IMR-90 (cell line): ENCODE results near the gene EPHB1. TPM values are rescaled to one million over a fixed set of nuclear protein-coding genes. Genes with fewer than 3 reads are reported as not detected.

Source experiments
- ATAC-seq: fragments of 200-7000 bp; cut with Tn5 transposase; 2 replicates; pipeline ENCODE4 v1.9.1; 2020; ENCODE audit warnings: low read depth, mild to moderate bottlenecking, moderate library complexity
- BruUV-seq: library from RNA; stranded (reverse); fragments of 400-500 nt; replicated peaks from 2 replicates; lab custom pipeline; 2021; lab: Mats Ljungman, UMichigan
- CTCF ChIA-PET: fragments of 300-600 bp; formaldehyde crosslinking; extraction: SDS; loops from one replicate; lab custom pipeline; 2021; ENCODE audit warnings: antibody characterized with exemption; lab: Yijun Ruan, JAX
- POLR2A ChIA-PET: fragments of 300-600 bp; sonication (Branson Sonifier 250); formaldehyde crosslinking; loops from one replicate; lab custom pipeline; 2022; ENCODE audit warnings: antibody characterized with exemption; ENCODE audit not compliant: unreplicated experiment; lab: Charles Lee
- DNase-seq: peaks from one replicate; pipeline ENCODE4 v3.0.0; 2013
- H2AFZ ChIP-seq: replicated peaks from 2 replicates; pipeline ENCODE3; 2013; ENCODE audit warnings: low read length, mild to moderate bottlenecking; ENCODE audit not compliant: poor library complexity
- H2AK5ac ChIP-seq: 2 replicates; pipeline ENCODE4 v1.6.1; 2013; ENCODE audit warnings: low read depth, low read length, inconsistent platforms
- H2AK9ac ChIP-seq: replicated peaks from 2 replicates; pipeline ENCODE3; 2013; ENCODE audit warnings: mild to moderate bottlenecking, low read depth, low read length, moderate library complexity; ENCODE audit not compliant: poor library complexity
- H2BK120ac ChIP-seq: 2 replicates; pipeline ENCODE4 v1.6.1; 2013; ENCODE audit warnings: low read depth, low read length, inconsistent platforms
- H2BK15ac ChIP-seq: 3 replicates; pipeline ENCODE4 v1.6.1; 2013; ENCODE audit warnings: low read depth, low read length, inconsistent platforms
- H2BK20ac ChIP-seq: 2 replicates; pipeline ENCODE4 v1.6.1; 2013; ENCODE audit warnings: low read depth, mild to moderate bottlenecking, inconsistent platforms, low read length, moderate library complexity
- H2BK5ac ChIP-seq: 2 replicates; pipeline ENCODE4 v1.6.1; 2013; ENCODE audit warnings: mild to moderate bottlenecking, low read depth, low read length, inconsistent platforms; ENCODE audit not compliant: poor library complexity, severe bottlenecking
- H3K14ac ChIP-seq: replicated peaks from 2 replicates; pipeline ENCODE4 v1.6.1; 2013; ENCODE audit warnings: low read depth, low read length, inconsistent platforms
- H3K18ac ChIP-seq: 2 replicates; pipeline ENCODE4 v1.6.1; 2013; ENCODE audit warnings: low read depth, low read length, control low read depth
- H3K23ac ChIP-seq: 2 replicates; pipeline ENCODE4 v1.6.1; 2013; ENCODE audit warnings: low read depth, low read length, inconsistent platforms
- H3K27ac ChIP-seq: 2 replicates; pipeline ENCODE4 v1.5.1; 2013; ENCODE audit warnings: mild to moderate bottlenecking, control low read depth, low read length; ENCODE audit not compliant: insufficient read depth
- H3K27me3 ChIP-seq: 2 replicates; pipeline ENCODE4 v1.6.1; 2013; ENCODE audit warnings: low read length; ENCODE audit not compliant: control insufficient read depth, insufficient read depth
- H3K36me3 ChIP-seq: 2 replicates; pipeline ENCODE4 v1.6.1; 2013; ENCODE audit warnings: low read length, mixed read lengths; ENCODE audit not compliant: control insufficient read depth, insufficient read depth
- H3K4ac ChIP-seq: 2 replicates; pipeline ENCODE4 v1.6.1; 2013; ENCODE audit warnings: low read depth, low read length, inconsistent platforms
- H3K4me1 ChIP-seq: 2 replicates; pipeline ENCODE4 v1.6.1; 2013; ENCODE audit warnings: low read length, mixed read lengths; ENCODE audit not compliant: control insufficient read depth, insufficient read depth
- H3K4me2 ChIP-seq: 2 replicates; pipeline ENCODE4 v1.6.1; 2013; ENCODE audit warnings: low read depth, mild to moderate bottlenecking, control low read depth, low read length, moderate library complexity
- H3K4me3 ChIP-seq: 2 replicates; pipeline ENCODE4 v1.5.1; 2013; ENCODE audit warnings: low read depth, mild to moderate bottlenecking, control low read depth, low read length, moderate library complexity; ENCODE audit not compliant: insufficient read depth
- H3K56ac ChIP-seq: 2 replicates; pipeline ENCODE4 v1.6.1; 2013; ENCODE audit warnings: low read length, inconsistent platforms; ENCODE audit not compliant: insufficient read depth; ENCODE audit errors: extremely low read depth
- H3K79me1 ChIP-seq, 2 experiments: 2 replicates each; pipeline ENCODE4 v1.6.1; 2013; ENCODE audit warnings: low read length in 2 of 2, inconsistent platforms in 1 of 2, low read depth in 1 of 2
- H3K9ac ChIP-seq: 2 replicates; pipeline ENCODE4 v1.6.1; 2013; ENCODE audit warnings: low read depth, low read length, control low read depth
- H3K9me1 ChIP-seq: 2 replicates; pipeline ENCODE4 v1.6.1; 2013; ENCODE audit warnings: low read length, inconsistent platforms; ENCODE audit not compliant: insufficient read depth
- H3K9me3 ChIP-seq: 2 replicates; pipeline ENCODE4 v1.6.1; 2013; ENCODE audit warnings: low read length; ENCODE audit not compliant: control insufficient read depth, insufficient read depth
- H4K20me1 ChIP-seq: 2 replicates; pipeline ENCODE4 v1.6.1; 2013; ENCODE audit warnings: low read length, inconsistent platforms; ENCODE audit not compliant: insufficient read depth
- H4K5ac ChIP-seq: 2 replicates; pipeline ENCODE4 v1.6.1; 2013; ENCODE audit warnings: mild to moderate bottlenecking, low read depth, low read length, control low read depth
- H4K8ac ChIP-seq, 2 experiments: 2 replicates each; pipeline ENCODE4 v1.6.1; 2013; ENCODE audit warnings: low read depth in 2 of 2, low read length in 2 of 2, control low read depth in 1 of 2, inconsistent platforms in 1 of 2
- H4K91ac ChIP-seq: 2 replicates; pipeline ENCODE4 v1.6.1; 2013; ENCODE audit warnings: low read depth, low read length, inconsistent platforms; ENCODE audit not compliant: insufficient read depth
- BHLHE40 ChIP-seq: fragments of 150-350 bp; IDR thresholded peaks from 2 replicates; pipeline ENCODE4 v1.6.1; 2016; ENCODE audit warnings: mild to moderate bottlenecking, low read depth, low read length
- CEBPB ChIP-seq: IDR thresholded peaks from 2 replicates; pipeline ENCODE4 v1.6.1; 2012; ENCODE audit warnings: low read depth, low read length, improper control_type of control experiment
- CHD1 ChIP-seq: IDR thresholded peaks from 2 replicates; pipeline ENCODE4 v1.6.1; 2012; ENCODE audit warnings: low read depth, low read length, improper control_type of control experiment
- CTCF ChIP-seq: conservative IDR thresholded peaks from 2 replicates; pipeline ENCODE4 v1.5.1; 2012; ENCODE audit warnings: mild to moderate bottlenecking, low read depth, low read length, improper control_type of control experiment
- ELK1 ChIP-seq: fragments of 150-350 bp; IDR thresholded peaks from 2 replicates; pipeline ENCODE4 v1.6.1; 2016; ENCODE audit warnings: low read depth, mild to moderate bottlenecking, low read length, moderate library complexity, borderline replicate concordance
- FOS ChIP-seq: fragments of 150-350 bp; IDR thresholded peaks from 2 replicates; pipeline ENCODE4 v1.6.1; 2016; ENCODE audit warnings: low read depth, low read length
- MAFK ChIP-seq: IDR thresholded peaks from 2 replicates; pipeline ENCODE4 v1.6.1; 2012; ENCODE audit warnings: low read depth, low read length, improper control_type of control experiment
- MAZ ChIP-seq: IDR thresholded peaks from 2 replicates; pipeline ENCODE4 v1.6.1; 2012; ENCODE audit warnings: low read depth, mild to moderate bottlenecking, low read length, improper control_type of control experiment, moderate library complexity, borderline replicate concordance
- MXI1 ChIP-seq: IDR thresholded peaks from 2 replicates; pipeline ENCODE4 v1.6.1; 2012; ENCODE audit warnings: low read depth, mild to moderate bottlenecking, low read length, moderate library complexity, borderline replicate concordance
- NFE2L2 ChIP-seq: fragments of 150-350 bp; IDR thresholded peaks from 2 replicates; pipeline ENCODE4 v1.6.1; 2016; ENCODE audit warnings: low read depth, mild to moderate bottlenecking, low read length
- POLR2A ChIP-seq: IDR thresholded peaks from 2 replicates; pipeline ENCODE4 v1.6.1; 2012; ENCODE audit warnings: mild to moderate bottlenecking, low read depth, low read length
- RAD21 ChIP-seq: IDR thresholded peaks from 2 replicates; pipeline ENCODE4 v1.6.1; 2012; ENCODE audit warnings: low read length, improper control_type of control experiment
- RCOR1 ChIP-seq: IDR thresholded peaks from 2 replicates; pipeline ENCODE4 v1.6.1; 2012; ENCODE audit warnings: mild to moderate bottlenecking, low read length, improper control_type of control experiment; ENCODE audit not compliant: insufficient replicate concordance
- RFX5 ChIP-seq: IDR thresholded peaks from 2 replicates; pipeline ENCODE4 v1.8.0; 2012; ENCODE audit warnings: low read depth, mild to moderate bottlenecking, low read length, moderate library complexity
- SMC3 ChIP-seq: fragments of 150-350 bp; IDR thresholded peaks from 2 replicates; pipeline ENCODE4 v1.6.1; 2016; ENCODE audit warnings: low read depth, mild to moderate bottlenecking, antibody characterized with exemption, low read length, moderate library complexity
- USF2 ChIP-seq: fragments of 150-350 bp; IDR thresholded peaks from 2 replicates; pipeline ENCODE4 v1.6.1; 2017; ENCODE audit warnings: mild to moderate bottlenecking, antibody characterized with exemption, low read length, low read depth
- dilution Hi-C: fragments of 300-500 bp; cut with HindIII; formaldehyde crosslinking; loops from one replicate; pipeline ENCODE4 v1.14.3; 2018; ENCODE audit warnings: low sequenced_read_pairs; ENCODE audit not compliant: unreplicated experiment
- in situ Hi-C: fragments of 300-500 bp; cut with MboI; formaldehyde crosslinking; loops from 3 replicates; pipeline ENCODE4 v1.14.3; 2019; ENCODE audit warnings: low sequenced_read_pairs, inconsistent platforms, mixed read lengths
- intact Hi-C: fragments of 100-400 bp; cut with micrococcal nuclease; formaldehyde crosslinking; loops from 2 replicates; pipeline ENCODE4 v1.10.0; 2022
- polyA plus RNA-seq, 3 experiments: library from polyadenylated mRNA; depleted of rRNA; stranded (reverse); fragments of >200 nt; gene quantifications; 2 replicates each; pipeline ENCODE4 v1.2.3, GENCODE V29; 2012; ENCODE audit warnings: low replicate concordance in 1 of 3
- total RNA-seq: library from RNA; depleted of rRNA; stranded (reverse); fragments of >200 nt; gene quantifications from 2 replicates; pipeline ENCODE4 v1.2.3, GENCODE V29; 2012

EPHB1 gene
- total and polyA plus RNA-seq, 2 of the 4 experiments (the other 2 are of a cell fraction) = 0.17 to 0.36 TPM

- H2BK20ac ChIP-seq = no peak overlapping the region
- H3K27me3 ChIP-seq = no peaks in the 10 kb centered on the region
- no peaks in the 10 kb centered on the region for H3K79me1 ChIP-seq
- H4K20me1 ChIP-seq = no peaks in the 10 kb centered on the region
- no peak overlapping the region for H4K8ac ChIP-seq
- BruUV-seq = no TSS peak
- no peak overlapping the region for H3K4ac ChIP-seq
- no peaks in the 10 kb centered on the region for H3K9me1 ChIP-seq
- no peaks in the 10 kb centered on the region for H3K36me3 ChIP-seq
- no peak overlapping the region for H3K56ac ChIP-seq
- H4K5ac ChIP-seq = no peak overlapping the region
- in situ Hi-C loops (loop anchor here (25.0 kb wide), 1 partner anchor 109 kb away; no protein-coding TSS in a partner anchor), dilution Hi-C loops (no loop called here), intact Hi-C loops (no loop called here)
- no peak overlapping the region for H3K14ac ChIP-seq
- no peak overlapping the region for H2AK9ac ChIP-seq
- H3K4me3 ChIP-seq = no peak overlapping the region
- no peak overlapping the region for H2BK120ac ChIP-seq
- no peak overlapping the region for H2AK5ac ChIP-seq
- no peak overlapping the region for H3K23ac ChIP-seq
- ATAC-seq (no peak), DNase-seq (no peak)
- no peak overlapping the region for H3K27ac ChIP-seq
- ChIA-PET POLR2A (no interaction called here), CTCF (no interaction called here)
- H3K4me1 ChIP-seq = no peaks in the 10 kb centered on the region
- H3K9me3 ChIP-seq = peaks cover 4% of the 10 kb centered on the region; the same call in 1 of the 2 replicates
- H2BK15ac ChIP-seq = no peak overlapping the region
- no peak overlapping the region for H3K4me2 ChIP-seq
- TF ChIP-seq CHD1 (no peak), MAFK (no peak), MAZ (no peak), CTCF (no peak), CEBPB (no peak), RCOR1 (no peak), RAD21 (no peak), USF2 (no peak), BHLHE40 (no peak), RFX5 (no peak), SMC3 (no peak), ELK1 (no peak), MXI1 (no peak), NFE2L2 (no peak), POLR2A (no peak), FOS (no peak)
- no peak overlapping the region for H2AFZ ChIP-seq
- H2BK5ac ChIP-seq = no peak overlapping the region
- H3K18ac ChIP-seq = no peak overlapping the region
- H3K9ac ChIP-seq = no peak overlapping the region
- no peak overlapping the region for H4K91ac ChIP-seq
Measured at GRCh38 chr3:135071483-135071882, 276.4 kb downstream of the EPHB1 start.
